ENCODE results near the gene COL4A2. TPM values are rescaled to one million over a fixed set of nuclear protein-coding genes. Genes with fewer than 3 reads are reported as not detected.
"Not testable (repeated sequence)": the region's sequence is repeated elsewhere in the genome, so short reads cannot be mapped to it uniquely, and the experiment has no call there.

COL4A2 gene
- total and polyA plus RNA-seq, 2 donors (not counting 1 experiment from before 2014, with no cell fraction given) = 0.17 TPM; not detected in 1

DNA sequence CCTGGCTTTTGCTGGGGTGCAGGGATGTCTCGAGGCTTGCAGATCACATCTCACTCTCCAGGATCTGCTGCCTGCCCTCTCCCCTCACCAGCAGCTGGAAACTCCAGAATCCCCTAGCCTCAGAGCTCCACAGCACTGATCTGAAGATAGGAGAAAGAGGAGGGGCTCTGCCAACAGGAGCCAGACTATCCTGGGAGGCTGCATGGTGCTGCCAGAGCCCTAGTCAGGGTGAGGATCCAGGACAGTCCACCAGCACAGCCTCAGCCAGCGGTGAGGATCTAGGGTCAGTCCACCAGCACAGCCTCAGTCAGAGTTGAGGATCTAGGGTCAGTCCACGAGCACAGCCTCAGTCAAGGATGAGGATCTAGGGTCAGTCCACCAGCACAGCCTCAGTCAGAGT is 189.2 kb downstream of the COL4A2 start:
- Histone ChIP-seq H3K27ac (ENCODE audit: low read length in 2 of 2) (no peak overlapping the region), H3K4me1 (ENCODE audit: control insufficient read depth in 2 of 2, insufficient read depth in 2 of 2, low read length in 2 of 2) (peaks cover 0 to 4% of the 10 kb centered on the region in 2 donors), H2AFZ (ENCODE audit: insufficient read depth, low read depth, low read length, poor library complexity, severe bottlenecking) (no peak overlapping the region), H3K9me3 (ENCODE audit: control extremely low read depth in 1 of 3, control insufficient read depth in 2 of 3, insufficient read depth in 1 of 3, low read length in 2 of 3) (peaks cover 1 to 10% (median 3%) of the 10 kb centered on the region in 3 donors), H3K27me3 (replicated peaks in 1 of 4; ENCODE audit: control extremely low read depth in 1 of 4, control insufficient read depth in 3 of 4, insufficient read depth in 4 of 4, low read length in 3 of 4) (peaks cover 0 to 4% (median 0%) of the 10 kb centered on the region in 4 experiments), H3K4me3 (ENCODE audit: control extremely low read depth in 1 of 5, extremely low read depth in 1 of 5, insufficient read depth in 1 of 5, low read depth in 2 of 5, low read length in 4 of 5) (no peak overlapping the region), H3K9ac (ENCODE audit: low read length) (no peak overlapping the region), H4K20me1 (ENCODE audit: control insufficient read depth, insufficient read depth, low read length, poor library complexity, severe bottlenecking) (no peaks in the 10 kb centered on the region), H3K4me2 (replicated peaks; ENCODE audit: low read depth, low read length, poor library complexity, severe bottlenecking) (no peak overlapping the region), H3K36me3 (replicated peaks in 1 of 2; ENCODE audit: control extremely low read depth in 1 of 2, control insufficient read depth in 1 of 2, extremely low read depth in 1 of 2, insufficient read depth in 2 of 2, low read length in 1 of 2) (no peaks in the 10 kb centered on the region), H3K79me2 (ENCODE audit: control insufficient read depth, insufficient read depth, low read length) (no peaks in the 10 kb centered on the region)
- Mint-ChIP-seq H3K27me3 (peaks cover 5% of the 10 kb centered on the region), H3K9me3 (ENCODE audit: insufficient read depth) (peaks cover 10% of the 10 kb centered on the region), H3K27ac (no peak overlapping the region), H3K4me3 (no peak overlapping the region), H3K4me1 (no peaks in the 10 kb centered on the region)
- ATAC-seq (ENCODE audit: low read depth) (no peak), DNase-seq (no peak)
- ChIA-PET POLR2A (no interaction called here), CTCF (no interaction called here)
- intact Hi-C loops (cut with micrococcal nuclease) = no loop called here
- TF ChIP-seq EZH2 (IDR thresholded peaks at IDR 0.05; ENCODE audit: borderline replicate concordance, insufficient read depth, low read depth, low read length, poor library complexity, severe bottlenecking) = no peak
- TF ChIP-seq, protein P1, sequence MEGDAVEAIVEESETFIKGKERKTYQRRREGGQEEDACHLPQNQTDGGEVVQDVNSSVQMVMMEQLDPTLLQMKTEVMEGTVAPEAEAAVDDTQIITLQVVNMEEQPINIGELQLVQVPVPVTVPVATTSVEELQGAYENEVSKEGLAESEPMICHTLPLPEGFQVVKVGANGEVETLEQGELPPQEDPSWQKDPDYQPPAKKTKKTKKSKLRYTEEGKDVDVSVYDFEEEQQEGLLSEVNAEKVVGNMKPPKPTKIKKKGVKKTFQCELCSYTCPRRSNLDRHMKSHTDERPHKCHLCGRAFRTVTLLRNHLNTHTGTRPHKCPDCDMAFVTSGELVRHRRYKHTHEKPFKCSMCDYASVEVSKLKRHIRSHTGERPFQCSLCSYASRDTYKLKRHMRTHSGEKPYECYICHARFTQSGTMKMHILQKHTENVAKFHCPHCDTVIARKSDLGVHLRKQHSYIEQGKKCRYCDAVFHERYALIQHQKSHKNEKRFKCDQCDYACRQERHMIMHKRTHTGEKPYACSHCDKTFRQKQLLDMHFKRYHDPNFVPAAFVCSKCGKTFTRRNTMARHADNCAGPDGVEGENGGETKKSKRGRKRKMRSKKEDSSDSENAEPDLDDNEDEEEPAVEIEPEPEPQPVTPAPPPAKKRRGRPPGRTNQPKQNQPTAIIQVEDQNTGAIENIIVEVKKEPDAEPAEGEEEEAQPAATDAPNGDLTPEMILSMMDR (IDR thresholded peaks at IDR 0.05) = no peak
- WGBS (ENCODE audit: insufficient coverage) = 97% methylated on average over 2 of the region's 3 CpGs

DNA sequence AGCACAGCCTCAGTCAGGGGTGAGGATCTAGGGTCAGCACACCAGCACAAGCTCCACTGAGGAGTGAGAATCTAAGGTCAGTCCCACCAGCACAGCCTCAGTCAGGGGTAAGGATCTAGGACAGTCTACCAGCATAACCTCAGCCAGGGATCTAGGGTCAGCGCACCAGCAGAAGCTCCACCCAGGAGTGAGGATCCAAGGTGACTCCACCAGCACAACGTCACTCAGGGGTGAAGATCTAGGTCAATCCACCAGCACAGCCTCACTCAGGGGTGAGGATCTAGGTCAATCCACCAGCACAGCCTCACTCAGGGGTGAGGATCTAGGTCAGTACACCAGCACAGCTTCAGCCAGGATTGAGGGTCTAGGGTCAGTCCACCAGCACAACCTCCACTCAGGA is 189.9 kb downstream of the COL4A2 start:
- intact Hi-C loops (cut with micrococcal nuclease) = no loop called here
- H3K79me2 ChIP-seq (ENCODE audit: control insufficient read depth, insufficient read depth, low read length) = no peaks in the 10 kb centered on the region
- DNase-seq (no peak), ATAC-seq (ENCODE audit: low read depth) (no peak)
- no peak overlapping the region for H3K9ac ChIP-seq (ENCODE audit: low read length)
- TF ChIP-seq, protein P1 (IDR thresholded peaks at IDR 0.05) = no peak
- no peak for TF ChIP-seq EZH2 (IDR thresholded peaks at IDR 0.05; ENCODE audit: borderline replicate concordance, insufficient read depth, low read depth, low read length, poor library complexity, severe bottlenecking)
- H3K9me3 ChIP-seq (ENCODE audit: control extremely low read depth in 1 of 3, control insufficient read depth in 2 of 3, insufficient read depth in 1 of 3, low read length in 2 of 3) = peaks cover 1 to 10% (median 3%) of the 10 kb centered on the region in 3 donors
- CTCF ChIA-PET = no interaction called here
- no peaks in the 10 kb centered on the region for H4K20me1 ChIP-seq (ENCODE audit: control insufficient read depth, insufficient read depth, low read length, poor library complexity, severe bottlenecking)
- H3K4me1 ChIP-seq (ENCODE audit: control insufficient read depth in 2 of 2, insufficient read depth in 2 of 2, low read length in 2 of 2) = peaks cover 0 to 4% of the 10 kb centered on the region in 2 donors
- H3K4me3 ChIP-seq (ENCODE audit: control extremely low read depth in 1 of 5, extremely low read depth in 1 of 5, insufficient read depth in 1 of 5, low read depth in 2 of 5, low read length in 4 of 5) = no peak overlapping the region
- Mint-ChIP-seq H3K4me1 (no peaks in the 10 kb centered on the region), H3K9me3 (ENCODE audit: insufficient read depth) (peaks cover 10% of the 10 kb centered on the region), H3K27me3 (peaks cover 9% of the 10 kb centered on the region), H3K27ac (no peak overlapping the region), H3K4me3 (no peak overlapping the region)
- H2AFZ ChIP-seq (ENCODE audit: insufficient read depth, low read depth, low read length, poor library complexity, severe bottlenecking) = no peak overlapping the region
- 86% methylated on average over 2 of the region's 2 CpGs for WGBS (ENCODE audit: insufficient coverage)
- H3K4me2 ChIP-seq (replicated peaks; ENCODE audit: low read depth, low read length, poor library complexity, severe bottlenecking) = no peak overlapping the region
- peaks cover 0 to 4% (median 0%) of the 10 kb centered on the region in 4 experiments for H3K27me3 ChIP-seq (replicated peaks in 1 of 4; ENCODE audit: control extremely low read depth in 1 of 4, control insufficient read depth in 3 of 4, insufficient read depth in 4 of 4, low read length in 3 of 4)
- H3K27ac ChIP-seq (ENCODE audit: low read length in 2 of 2) = no peak overlapping the region
- H3K36me3 ChIP-seq (replicated peaks in 1 of 2; ENCODE audit: control extremely low read depth in 1 of 2, control insufficient read depth in 1 of 2, extremely low read depth in 1 of 2, insufficient read depth in 2 of 2, low read length in 1 of 2) = no peaks in the 10 kb centered on the region
- POLR2A ChIA-PET = no interaction called here

DNA sequence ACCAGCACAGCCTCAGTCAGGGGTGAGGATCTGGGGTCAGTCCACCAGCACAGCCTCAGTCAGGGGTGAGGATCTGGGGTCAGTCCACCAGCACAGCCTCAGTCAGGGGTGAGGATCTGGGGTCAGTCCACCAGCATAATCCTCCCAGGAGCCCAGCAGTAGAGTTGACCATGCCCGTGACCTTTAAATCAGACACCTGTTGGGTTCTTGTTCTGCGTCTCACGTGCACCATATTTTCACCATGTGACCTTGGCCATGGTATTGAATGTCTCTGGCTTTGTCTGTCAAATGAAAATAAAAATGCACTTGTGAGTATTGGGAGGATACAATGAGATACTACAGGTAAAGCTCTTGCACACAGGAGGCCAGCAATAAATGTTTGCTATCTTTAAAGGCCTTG is 190.8 kb downstream of the COL4A2 start:
- H3K9me3 ChIP-seq (ENCODE audit: control extremely low read depth in 1 of 3, control insufficient read depth in 2 of 3, insufficient read depth in 1 of 3, low read length in 2 of 3) = peaks cover 1 to 10% (median 3%) of the 10 kb centered on the region in 3 donors
- POLR2A ChIA-PET; H3K4me2 ChIP-seq (replicated peaks; ENCODE audit: low read depth, low read length, poor library complexity, severe bottlenecking); H2AFZ ChIP-seq (ENCODE audit: insufficient read depth, low read depth, low read length, poor library complexity, severe bottlenecking); H3K4me3 Mint-ChIP-seq; H3K27ac Mint-ChIP-seq; H3K4me1 Mint-ChIP-seq; CTCF ChIA-PET; ATAC-seq (ENCODE audit: low read depth); H3K9ac ChIP-seq (ENCODE audit: low read length); H4K20me1 ChIP-seq (ENCODE audit: control insufficient read depth, insufficient read depth, low read length, poor library complexity, severe bottlenecking); H3K27ac ChIP-seq (ENCODE audit: low read length in 2 of 2); intact Hi-C loops (cut with micrococcal nuclease); H3K27me3 ChIP-seq (replicated peaks in 1 of 4; ENCODE audit: control extremely low read depth in 1 of 4, control insufficient read depth in 3 of 4, insufficient read depth in 4 of 4, low read length in 3 of 4); H3K79me2 ChIP-seq (ENCODE audit: control insufficient read depth, insufficient read depth, low read length); H3K4me1 ChIP-seq (ENCODE audit: control insufficient read depth in 2 of 2, insufficient read depth in 2 of 2, low read length in 2 of 2); H3K27me3 Mint-ChIP-seq; H3K9me3 Mint-ChIP-seq (ENCODE audit: insufficient read depth); H3K36me3 ChIP-seq (replicated peaks in 1 of 2; ENCODE audit: control extremely low read depth in 1 of 2, control insufficient read depth in 1 of 2, extremely low read depth in 1 of 2, insufficient read depth in 2 of 2, low read length in 1 of 2); DNase-seq; H3K4me3 ChIP-seq (ENCODE audit: control extremely low read depth in 1 of 5, extremely low read depth in 1 of 5, insufficient read depth in 1 of 5, low read depth in 2 of 5, low read length in 4 of 5): not testable (repeated sequence)
- WGBS (ENCODE audit: insufficient coverage) = 100% methylated on average over 3 of the region's 3 CpGs

Measured in B cell (primary cell).